ENCODE results near the gene ST6GAL1.

ST6GAL1 gene

GRCh38 chr3:186971578-186971977, 41.3 kb downstream of the ST6GAL1 start:
- Histone ChIP-seq H4K20me1 (ENCODE audit: insufficient read depth) (no peaks in the 10 kb centered on the region), H3K4me2 (no peak overlapping the region), H3K4me3 (IDR thresholded peaks at IDR 0.05; ENCODE audit: insufficient read depth, low read depth, low read length) (no peak overlapping the region), H3K27me3 (ENCODE audit: insufficient read depth, low read depth) (no peaks in the 10 kb centered on the region), H3K36me3 (ENCODE audit: insufficient read depth) (no peaks in the 10 kb centered on the region), H3K4me1 (ENCODE audit: low read depth, poor library complexity, severe bottlenecking) (no peaks in the 10 kb centered on the region), H2AFZ (ENCODE audit: low read depth) (no peak overlapping the region), H3K27ac (no peak overlapping the region), H3K9ac (no peak overlapping the region), H3K79me2 (ENCODE audit: insufficient read depth, low read depth) (no peaks in the 10 kb centered on the region)
- no peak for TF ChIP-seq CTCF (conservative IDR thresholded peaks at IDR 0.05; ENCODE audit: low read depth, low read length)

GRCh38 chr3:186973702-186974101, 43.4 kb downstream of the ST6GAL1 start:
- Histone ChIP-seq H3K36me3 (ENCODE audit: insufficient read depth) (no peaks in the 10 kb centered on the region), H3K4me2 (no peak overlapping the region), H3K27ac (no peak overlapping the region), H4K20me1 (ENCODE audit: insufficient read depth) (no peaks in the 10 kb centered on the region), H3K4me1 (ENCODE audit: low read depth, poor library complexity, severe bottlenecking) (no peaks in the 10 kb centered on the region), H3K4me3 (IDR thresholded peaks at IDR 0.05; ENCODE audit: insufficient read depth, low read depth, low read length) (no peak overlapping the region), H2AFZ (ENCODE audit: low read depth) (no peak overlapping the region), H3K9ac (no peak overlapping the region), H3K27me3 (ENCODE audit: insufficient read depth, low read depth) (no peaks in the 10 kb centered on the region), H3K79me2 (ENCODE audit: insufficient read depth, low read depth) (no peaks in the 10 kb centered on the region)
- no peak for TF ChIP-seq CTCF (conservative IDR thresholded peaks at IDR 0.05; ENCODE audit: low read depth, low read length)

GRCh38 chr3:186974824-186975313, 44.5 kb downstream of the ST6GAL1 start:
- no peaks in the 10 kb centered on the region for H3K27me3 ChIP-seq (ENCODE audit: insufficient read depth, low read depth)
- H3K9ac ChIP-seq = no peak overlapping the region
- TF ChIP-seq CTCF (conservative IDR thresholded peaks at IDR 0.05; ENCODE audit: low read depth, low read length) = no peak
- no peak overlapping the region for H2AFZ ChIP-seq (ENCODE audit: low read depth)
- H4K20me1 ChIP-seq (ENCODE audit: insufficient read depth) = no peaks in the 10 kb centered on the region
- no peak overlapping the region for H3K4me2 ChIP-seq
- 0 out of 2 replicates have a peak, but pooled peaks cover 4% of the 10 kb centered on the region for H3K36me3 ChIP-seq (ENCODE audit: insufficient read depth)
- H3K79me2 ChIP-seq (ENCODE audit: insufficient read depth, low read depth) = no peaks in the 10 kb centered on the region
- no peak overlapping the region for H3K4me3 ChIP-seq (IDR thresholded peaks at IDR 0.05; ENCODE audit: insufficient read depth, low read depth, low read length)
- no peaks in the 10 kb centered on the region for H3K4me1 ChIP-seq (ENCODE audit: low read depth, poor library complexity, severe bottlenecking)
- no peak overlapping the region for H3K27ac ChIP-seq

GRCh38 chr3:186975726-186976125, 45.4 kb downstream of the ST6GAL1 start:
- H3K27ac ChIP-seq = no peak overlapping the region
- no peak overlapping the region for H3K4me3 ChIP-seq (IDR thresholded peaks at IDR 0.05; ENCODE audit: insufficient read depth, low read depth, low read length)
- H3K27me3 ChIP-seq (ENCODE audit: insufficient read depth, low read depth) = no peaks in the 10 kb centered on the region
- no peak for TF ChIP-seq CTCF (conservative IDR thresholded peaks at IDR 0.05; ENCODE audit: low read depth, low read length)
- H3K4me1 ChIP-seq (ENCODE audit: low read depth, poor library complexity, severe bottlenecking) = no peaks in the 10 kb centered on the region
- no peak overlapping the region for H2AFZ ChIP-seq (ENCODE audit: low read depth)
- H3K79me2 ChIP-seq (ENCODE audit: insufficient read depth, low read depth) = no peaks in the 10 kb centered on the region
- 0 out of 2 replicates have a peak, but pooled peaks cover 4% of the 10 kb centered on the region for H3K36me3 ChIP-seq (ENCODE audit: insufficient read depth)
- no peak overlapping the region for H3K9ac ChIP-seq
- no peaks in the 10 kb centered on the region for H4K20me1 ChIP-seq (ENCODE audit: insufficient read depth)
- H3K4me2 ChIP-seq = no peak overlapping the region

All from KMS-11 (cell line).